Neutrophil (primary cell): ENCODE measurements around the gene ABL2.
"Not testable (repeated sequence)": the region's sequence is repeated elsewhere in the genome, so short reads cannot be mapped to it uniquely, and the experiment has no call there.

ENCODE experiments used
- H3K27ac ChIP-seq: fragments of 200-600 bp; sonication (generic); 2 replicates; pipeline ENCODE4 v1.5.1; 2016; ENCODE audit warnings: mild to moderate bottlenecking, moderate library complexity
- H3K27me3 ChIP-seq: fragments of 200-600 bp; sonication (generic); 2 replicates; pipeline ENCODE4 v1.6.0; 2016; ENCODE audit warnings: mild to moderate bottlenecking
- H3K36me3 ChIP-seq: fragments of 200-600 bp; sonication (generic); 2 replicates; pipeline ENCODE4 v1.5.1; 2017
- H3K4me1 ChIP-seq, 2 experiments: fragments of 200-600 bp in 1 of 2; sonication (generic) in 1 of 2; 1 replicate in 1 of 2; 2 replicates in 1 of 2; pipeline versions ENCODE4 v1.5.1 to v1.6.1; 2013 to 2016; ENCODE audit warnings: low read depth in 1 of 2, low read length in 1 of 2, mild to moderate bottlenecking in 1 of 2, moderate library complexity in 1 of 2; ENCODE audit not compliant: control insufficient read depth in 1 of 2, insufficient read depth in 1 of 2
- H3K4me3 ChIP-seq, 2 experiments: fragments of 200-600 bp in 1 of 2; sonication (generic) in 1 of 2; 1 replicate in 1 of 2; 2 replicates in 1 of 2; pipeline ENCODE4 v1.5.1; 2013 to 2016; ENCODE audit warnings: low read depth in 1 of 2, low read length in 1 of 2, mild to moderate bottlenecking in 1 of 2, moderate library complexity in 1 of 2
- H3K9me3 ChIP-seq: fragments of 200-600 bp; sonication (generic); 2 replicates; pipeline ENCODE4 v1.5.1; 2016
- CTCF ChIP-seq: fragments of 200-600 bp; sonication (generic); IDR thresholded peaks from 2 replicates; pipeline ENCODE4 v1.5.1; 2016; ENCODE audit warnings: antibody characterized with exemption

Gene ABL2

GRCh38 chr1:179177182-179177581, 52.3 kb downstream of the ABL2 start:
- Histone ChIP-seq H3K27ac (no peak overlapping the region), H3K27me3 (no peaks in the 10 kb centered on the region), H3K4me1 (peaks cover 8 to 12% of the 10 kb centered on the region in 2 experiments), H3K36me3 (no peaks in the 10 kb centered on the region), H3K4me3 (no peak overlapping the region), H3K9me3 (no peaks in the 10 kb centered on the region)
- no peak for TF ChIP-seq CTCF

- no peak overlapping the region for H3K4me3 ChIP-seq
Observed at GRCh38 chr1:179175011-179175841, 54.3 kb downstream of the ABL2 start.

GRCh38 chr1:179170468-179170770, 59.1 kb downstream of the ABL2 start:
- not testable (repeated sequence) for H3K36me3 ChIP-seq, H3K4me3 ChIP-seq, H3K27ac ChIP-seq, H3K4me1 ChIP-seq, H3K9me3 ChIP-seq, H3K27me3 ChIP-seq

More at GRCh38 chr1:179175011-179175841, 54.3 kb downstream of the ABL2 start:
- Histone ChIP-seq H3K27me3 (no peaks in the 10 kb centered on the region), H3K36me3 (no peaks in the 10 kb centered on the region), H3K27ac (peak overlapping the region; percentile 29), H3K9me3 (no peaks in the 10 kb centered on the region), H3K4me1 (peaks cover 8 to 12% of the 10 kb centered on the region in 2 experiments)
- no peak for TF ChIP-seq CTCF

- no peaks in the 10 kb centered on the region for H3K36me3 ChIP-seq
- no peak overlapping the region for H3K27ac ChIP-seq
- H3K9me3 ChIP-seq: no peaks in the 10 kb centered on the region
- H3K4me1 ChIP-seq: peaks cover 0 to under 1% of the 10 kb centered on the region in 2 experiments
- no peak overlapping the region for H3K4me3 ChIP-seq
- H3K27me3 ChIP-seq: no peaks in the 10 kb centered on the region
- no peak for TF ChIP-seq CTCF
Observed at GRCh38 chr1:179169616-179170467, 59.6 kb downstream of the ABL2 start.

GRCh38 chr1:179168536-179168935, 60.9 kb downstream of the ABL2 start:
- H3K27me3 ChIP-seq: no peaks in the 10 kb centered on the region
- H3K36me3 ChIP-seq: no peaks in the 10 kb centered on the region
- H3K9me3 ChIP-seq: no peaks in the 10 kb centered on the region
- TF ChIP-seq CTCF: no peak
- no peaks in the 10 kb centered on the region for H3K4me1 ChIP-seq
- H3K4me3 ChIP-seq: no peak overlapping the region
- no peak overlapping the region for H3K27ac ChIP-seq

GRCh38 chr1:179167955-179168354, 61.5 kb downstream of the ABL2 start:
- no peaks in the 10 kb centered on the region for H3K27me3 ChIP-seq
- H3K9me3 ChIP-seq: no peaks in the 10 kb centered on the region
- H3K4me3 ChIP-seq: no peak overlapping the region
- no peaks in the 10 kb centered on the region for H3K36me3 ChIP-seq
- H3K4me1 ChIP-seq: no peaks in the 10 kb centered on the region
- TF ChIP-seq CTCF: no peak
- H3K27ac ChIP-seq: no peak overlapping the region
